ENCODE results near the gene EIF6. TPM values are rescaled to one million over a fixed set of nuclear protein-coding genes. Genes with fewer than 3 reads are reported as not detected.

Gene EIF6
- total and polyA plus RNA-seq, 2 experiments from 2014 or later = 149 to 215 TPM

- TF ChIP-seq STAT1 (IDR thresholded peaks at IDR 0.05; ENCODE audit: unreplicated experiment) (no peak), ETS1 (IDR thresholded peaks at IDR 0.05) (no peak)
Measured at GRCh38 chr20:35238735-35239134, 45.8 kb downstream of the EIF6 start (continued).

DNA sequence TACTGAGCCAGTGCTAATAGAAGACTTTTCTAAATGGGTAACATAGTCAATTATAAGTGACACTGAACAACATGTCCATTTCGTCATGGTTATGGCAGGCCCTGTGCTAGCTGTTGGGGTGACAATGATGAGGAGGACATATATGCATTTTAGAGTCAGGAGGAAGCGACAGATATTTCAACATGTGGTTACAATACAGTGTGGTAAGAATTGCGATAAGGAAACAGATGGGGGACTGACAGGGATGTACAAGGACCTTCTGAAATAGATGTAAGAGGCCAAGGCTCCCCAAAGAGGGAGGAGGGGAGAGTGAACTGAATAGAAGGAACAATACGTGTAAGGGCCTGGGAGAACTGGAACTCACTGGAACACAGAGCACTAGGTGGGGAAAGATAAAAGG, 46.4 kb downstream of the EIF6 start:
- DNase-seq (ENCODE audit: low spot score) (no peak), ATAC-seq (no peak)
- TF ChIP-seq REST (IDR thresholded peaks at IDR 0.05; ENCODE audit: unreplicated experiment) (no peak), POLR2AphosphoS5 (IDR thresholded peaks at IDR 0.05; ENCODE audit: low read depth) (no peak), STAT1 (IDR thresholded peaks at IDR 0.05; ENCODE audit: unreplicated experiment) (no peak), EZH2 (IDR thresholded peaks at IDR 0.05; ENCODE audit: low read depth, unreplicated experiment) (no peak)
- Mint-ChIP-seq H3K27me3 (ENCODE audit: insufficient read depth, low read depth, poor library complexity) (peaks cover 6% of the 10 kb centered on the region), H3K4me3 (no peak overlapping the region), H3K36me3 (ENCODE audit: low read depth) (no peaks in the 10 kb centered on the region), H3K27ac (no peak overlapping the region), H3K9me3 (no peaks in the 10 kb centered on the region), H3K4me1 (peaks cover 10% of the 10 kb centered on the region; the same call in 2 of the 3 replicates)
- no peaks in the 10 kb centered on the region for H4K20me1 ChIP-seq (replicated peaks; ENCODE audit: insufficient read depth)
- no peak overlapping the region for H3K4me2 ChIP-seq
- H3K4me3 ChIP-seq = no peak overlapping the region
- no peaks in the 10 kb centered on the region for H3K9me2 ChIP-seq (ENCODE audit: insufficient read depth)
- no peaks in the 10 kb centered on the region for H3K79me2 ChIP-seq (replicated peaks; ENCODE audit: insufficient read depth)
- H3K36me3 ChIP-seq (ENCODE audit: insufficient read depth) = no peaks in the 10 kb centered on the region
- H3K27ac ChIP-seq (ENCODE audit: low read depth) = no peak overlapping the region
- H3K27me3 ChIP-seq (ENCODE audit: insufficient read depth) = no peaks in the 10 kb centered on the region
- H2AFZ ChIP-seq = no peak overlapping the region
- peaks cover 8% of the 10 kb centered on the region for H3K4me1 ChIP-seq (ENCODE audit: insufficient read depth)
- H3F3A ChIP-seq (replicated peaks; ENCODE audit: low read depth) = no peaks in the 10 kb centered on the region

- ATAC-seq (no peak), DNase-seq (ENCODE audit: low spot score) (no peak)
- no peaks in the 10 kb centered on the region for H3K79me2 ChIP-seq (replicated peaks; ENCODE audit: insufficient read depth)
- no peak overlapping the region for H3K4me2 ChIP-seq
- TF ChIP-seq ZNF331 (CRISPR knock-in tag; IDR thresholded peaks at IDR 0.05; ENCODE audit: low read depth) (no peak), EZH2phosphoT487 (IDR thresholded peaks at IDR 0.05; ENCODE audit: unreplicated experiment) (no peak), ETS1 (IDR thresholded peaks at IDR 0.05) (no peak), ZNF114 (CRISPR knock-in tag; IDR thresholded peaks at IDR 0.05) (no peak), CREB1 (CRISPR knock-in tag; IDR thresholded peaks at IDR 0.05; ENCODE audit: low read depth) (no peak)
- no peaks in the 10 kb centered on the region for H3K36me3 ChIP-seq (ENCODE audit: insufficient read depth)
- Mint-ChIP-seq H3K36me3 (ENCODE audit: low read depth) (no peaks in the 10 kb centered on the region), H3K4me3 (no peak overlapping the region), H3K27me3 (ENCODE audit: insufficient read depth, low read depth, poor library complexity) (peaks cover 6% of the 10 kb centered on the region), H3K9me3 (no peaks in the 10 kb centered on the region), H3K4me1 (peaks cover 10% of the 10 kb centered on the region; the same call in 2 of the 3 replicates), H3K27ac (no peak overlapping the region)
- H3K9me2 ChIP-seq (ENCODE audit: insufficient read depth) = no peaks in the 10 kb centered on the region
- no peak overlapping the region for H2AFZ ChIP-seq
- no peak overlapping the region for H3K4me3 ChIP-seq
- H3F3A ChIP-seq (replicated peaks; ENCODE audit: low read depth) = no peaks in the 10 kb centered on the region
- peaks cover 8% of the 10 kb centered on the region for H3K4me1 ChIP-seq (ENCODE audit: insufficient read depth)
- H3K27me3 ChIP-seq (ENCODE audit: insufficient read depth) = no peaks in the 10 kb centered on the region
- no peak overlapping the region for H3K27ac ChIP-seq (ENCODE audit: low read depth)
- H4K20me1 ChIP-seq (replicated peaks; ENCODE audit: insufficient read depth) = no peaks in the 10 kb centered on the region
Measured at GRCh38 chr20:35237486-35237885, 47.1 kb downstream of the EIF6 start.
